OCI-LY7 (cell line): ENCODE results near the gene ATPAF1. TPM values are rescaled to one million over a fixed set of nuclear protein-coding genes. Genes with fewer than 3 reads are reported as not detected.

ENCODE experiments used
- BruUV-seq: library from RNA; stranded (reverse); fragments of 400-500 nt; replicated peaks from 2 replicates; lab custom pipeline; 2021; lab: Mats Ljungman, UMichigan
- CTCF ChIA-PET: fragments of 300-600 bp; sonication (Branson Sonifier 250); formaldehyde crosslinking; loops from one replicate; lab custom pipeline; 2022; ENCODE audit warnings: antibody characterized with exemption; ENCODE audit not compliant: unreplicated experiment; lab: Charles Lee
- POLR2A ChIA-PET: fragments of 300-600 bp; sonication (Branson Sonifier 250); formaldehyde crosslinking; loops from one replicate; lab custom pipeline; 2022; ENCODE audit warnings: antibody characterized with exemption; lab: Charles Lee
- DNase-seq: peaks from one replicate; pipeline ENCODE4 v3.0.0-alpha.2; 2015; ENCODE audit warnings: low spot score
- H2AFZ ChIP-seq: fragments of 200-600 bp; sonication (generic), shearing (Covaris generic); 2 replicates; pipeline ENCODE4 v1.6.1; 2014; ENCODE audit warnings: mild to moderate bottlenecking, antibody characterized with exemption, low read length, moderate library complexity
- H3K27ac ChIP-seq: fragments of 200-600 bp; sonication (generic); 2 replicates; pipeline ENCODE4 v1.5.1; 2014; ENCODE audit warnings: mixed run types, low read depth, mild to moderate bottlenecking, moderate library complexity, low read length, inconsistent platforms; ENCODE audit not compliant: poor library complexity, severe bottlenecking
- H3K36me3 ChIP-seq: fragments of 200-600 bp; sonication (generic); 2 replicates; pipeline ENCODE4 v1.6.1; 2014; ENCODE audit warnings: mild to moderate bottlenecking, antibody characterized with exemption, low read length, moderate library complexity, mixed read lengths; ENCODE audit not compliant: insufficient read depth
- H3K4me1 ChIP-seq: fragments of 200-600 bp; sonication (generic); 2 replicates; pipeline ENCODE4 v1.5.1; 2014; ENCODE audit warnings: mild to moderate bottlenecking, low read length; ENCODE audit not compliant: insufficient read depth, poor library complexity, severe bottlenecking
- H3K4me2 ChIP-seq: fragments of 200-600 bp; sonication (generic); 2 replicates; pipeline ENCODE4 v1.6.1; 2014; ENCODE audit warnings: mild to moderate bottlenecking, low read length
- H3K4me3 ChIP-seq: fragments of 200-600 bp; sonication (generic); 2 replicates; pipeline ENCODE4 v1.5.1; 2014; ENCODE audit warnings: mild to moderate bottlenecking, low read depth, low read length; ENCODE audit not compliant: poor library complexity, severe bottlenecking
- H3K79me2 ChIP-seq: fragments of 200-600 bp; sonication (generic); 2 replicates; pipeline ENCODE4 v1.6.1; 2016; ENCODE audit warnings: low read depth, mild to moderate bottlenecking, low read length, moderate library complexity, mixed read lengths; ENCODE audit not compliant: insufficient read depth
- H3K9me2 ChIP-seq: fragments of 200-600 bp; sonication (generic); 2 replicates; pipeline ENCODE4 v1.6.1; 2016; ENCODE audit warnings: mild to moderate bottlenecking, low read length, mixed read lengths; ENCODE audit not compliant: insufficient read depth
- H3K9me3 ChIP-seq: fragments of 200-600 bp; sonication (generic); 2 replicates; pipeline ENCODE4 v1.6.1; 2014; ENCODE audit warnings: mild to moderate bottlenecking, mixed run types, low read length, mixed read lengths
- H4K20me1 ChIP-seq: fragments of 200-600 bp; sonication (generic); 2 replicates; pipeline ENCODE4 v1.6.1; 2014; ENCODE audit warnings: mild to moderate bottlenecking, antibody characterized with exemption, low read length, moderate library complexity, mixed read lengths; ENCODE audit not compliant: insufficient read depth
- CTCF ChIP-seq: fragments of 200-600 bp; sonication (generic); conservative IDR thresholded peaks from 2 replicates; pipeline ENCODE4 v1.5.1; 2014; ENCODE audit warnings: mild to moderate bottlenecking, antibody characterized with exemption, low read length, moderate library complexity, mixed read lengths
- EZH2phosphoT487 ChIP-seq: fragments of 200-600 bp; sonication (generic); IDR thresholded peaks from 2 replicates; pipeline ENCODE4 v1.6.1; 2018; ENCODE audit warnings: low read depth, borderline replicate concordance, mild to moderate bottlenecking, mixed run types, antibody characterized with exemption, low read length, moderate library complexity, mixed read lengths
- intact Hi-C: fragments of 100-400 bp; cut with micrococcal nuclease; formaldehyde crosslinking; loops from one replicate; pipeline ENCODE4 v1.10.0; 2022; ENCODE audit not compliant: unreplicated experiment
- total RNA-seq, 2 experiments: library from RNA; depleted of rRNA in 1 of 2; stranded (reverse); fragments of >200 nt in 1 of 2; shearing (Covaris generic) in 1 of 2; gene quantifications; 2 replicates each; pipeline ENCODE4 v1.2.3, GENCODE V29; 2014 to 2022

The ATPAF1 gene
- total RNA-seq, 2 experiments from 2014 or later: 32.3 to 38.3 TPM

- CTCF ChIA-PET: interaction anchor here (0.6 kb wide), 1 partner anchor 245 kb away, joined by 4 read pairs; no protein-coding TSS in a partner anchor
- intact Hi-C loops: no loop called here
- POLR2A ChIA-PET: interaction anchor here (0.9 kb wide), 1 partner anchor 20 kb away, joined by 3 read pairs; the partner anchor contains the start of gene ATPAF1
Observed at GRCh38 chr1:46647611-46648010, 20.6 kb downstream of the ATPAF1 start.

GRCh38 chr1:46646844-46647243 lies 21.3 kb downstream of the ATPAF1 start:
- H2AFZ ChIP-seq: no peak overlapping the region
- H3K4me2 ChIP-seq: no peak overlapping the region
- no TSS peak for BruUV-seq
- POLR2A ChIA-PET: no interaction called here
- intact Hi-C loops: no loop called here
- no peak for DNase-seq
- no peak overlapping the region for H3K27ac ChIP-seq
- no peaks in the 10 kb centered on the region for H3K9me2 ChIP-seq
- CTCF ChIA-PET: interaction anchor here (0.6 kb wide), 1 partner anchor 28 kb away, joined by 3 read pairs; no protein-coding TSS in a partner anchor
- H4K20me1 ChIP-seq: no peaks in the 10 kb centered on the region
- peaks cover 36% of the 10 kb centered on the region for H3K36me3 ChIP-seq
- no peak overlapping the region for H3K4me3 ChIP-seq
- no peaks in the 10 kb centered on the region for H3K79me2 ChIP-seq
- no peak for TF ChIP-seq EZH2phosphoT487
- no peak for TF ChIP-seq CTCF
- H3K4me1 ChIP-seq: no peaks in the 10 kb centered on the region
- H3K9me3 ChIP-seq: peaks cover 24% of the 10 kb centered on the region

More at GRCh38 chr1:46647611-46648010, 20.6 kb downstream of the ATPAF1 start:
- Histone ChIP-seq H3K9me3 (peaks cover 24% of the 10 kb centered on the region), H3K4me3 (no peak overlapping the region), H3K4me1 (no peaks in the 10 kb centered on the region), H2AFZ (no peak overlapping the region), H4K20me1 (no peaks in the 10 kb centered on the region), H3K36me3 (peaks cover 40% of the 10 kb centered on the region), H3K4me2 (no peak overlapping the region), H3K79me2 (no peaks in the 10 kb centered on the region), H3K27ac (no peak overlapping the region), H3K9me2 (no peaks in the 10 kb centered on the region)
- no TSS peak for BruUV-seq
- no peak for DNase-seq
- TF ChIP-seq EZH2phosphoT487: no peak
- no peak for TF ChIP-seq CTCF

- H4K20me1 ChIP-seq: no peaks in the 10 kb centered on the region
- H3K36me3 ChIP-seq: peaks cover 36% of the 10 kb centered on the region
- H3K79me2 ChIP-seq: no peaks in the 10 kb centered on the region
- no peaks in the 10 kb centered on the region for H3K4me1 ChIP-seq
- no peak overlapping the region for H3K4me2 ChIP-seq
- DNase-seq: no peak
- H3K27ac ChIP-seq: no peak overlapping the region
- intact Hi-C loops: no loop called here
- H2AFZ ChIP-seq: no peak overlapping the region
- H3K9me2 ChIP-seq: no peaks in the 10 kb centered on the region
- ChIA-PET POLR2A (interaction anchor here (0.6 kb wide), 1 partner anchor 64 kb away, joined by 3 read pairs; no protein-coding TSS in a partner anchor), CTCF (no interaction called here)
- TF ChIP-seq CTCF (no peak), EZH2phosphoT487 (no peak)
- H3K9me3 ChIP-seq: peaks cover 24% of the 10 kb centered on the region
- BruUV-seq: no TSS peak
- no peak overlapping the region for H3K4me3 ChIP-seq
Observed at GRCh38 chr1:46646331-46646730, 21.8 kb downstream of the ATPAF1 start.
